ENCODE measurements around the gene LRRTM2. TPM values are rescaled to one million over a fixed set of nuclear protein-coding genes. Genes with fewer than 3 reads are reported as not detected.

The LRRTM2 gene
- total RNA-seq, 1 donor from 2014 or later: not detected

DNA sequence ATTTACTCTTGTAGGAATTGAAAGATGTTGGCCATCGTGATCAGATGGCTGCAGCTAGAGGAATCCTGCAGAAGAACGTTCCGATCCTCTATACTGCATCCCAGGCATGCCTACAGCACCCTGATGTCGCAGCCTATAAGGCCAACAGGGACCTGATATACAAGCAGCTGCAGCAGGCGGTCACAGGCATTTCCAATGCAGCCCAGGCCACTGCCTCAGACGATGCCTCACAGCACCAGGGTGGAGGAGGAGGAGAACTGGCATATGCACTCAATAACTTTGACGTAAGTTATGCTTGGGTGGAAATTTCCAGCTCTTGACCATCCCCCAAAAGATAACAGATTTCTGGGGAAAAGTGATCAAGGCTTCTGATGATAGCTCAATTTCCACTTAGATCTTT is 50.6 kb downstream of the LRRTM2 start:
- Histone ChIP-seq H3K9ac (no peak overlapping the region), H3F3A (ENCODE audit: low read depth) (peaks cover 19% of the 10 kb centered on the region), H3K27me3 (no peaks in the 10 kb centered on the region), H3K4me3 (no peak overlapping the region), H4K20me1 (ENCODE audit: low read depth) (no peaks in the 10 kb centered on the region), H3K4me1 (no peaks in the 10 kb centered on the region), H3K9me3 (ENCODE audit: low read depth) (no peaks in the 10 kb centered on the region), H3K36me3 (peaks cover 12% of the 10 kb centered on the region), H3K27ac (no peak overlapping the region), H2AFZ (replicated peaks) (no peak overlapping the region), H3K4me2 (no peak overlapping the region), H3K79me2 (ENCODE audit: low read depth) (peaks cover 45% of the 10 kb centered on the region)
- peaks cover 3% of the 10 kb centered on the region for H3K4me1 Mint-ChIP-seq
- H3K36me3 Mint-ChIP-seq: peaks cover 41% of the 10 kb centered on the region
- H3K4me3 Mint-ChIP-seq: no peak overlapping the region
- no peaks in the 10 kb centered on the region for H3K27me3 Mint-ChIP-seq (ENCODE audit: insufficient read depth, low read depth)
- no peaks in the 10 kb centered on the region for H3K9me3 Mint-ChIP-seq
- no peak overlapping the region for H3K27ac Mint-ChIP-seq
- no peak for DNase-seq (ENCODE audit: low spot score)
- TF ChIP-seq, protein P1, sequence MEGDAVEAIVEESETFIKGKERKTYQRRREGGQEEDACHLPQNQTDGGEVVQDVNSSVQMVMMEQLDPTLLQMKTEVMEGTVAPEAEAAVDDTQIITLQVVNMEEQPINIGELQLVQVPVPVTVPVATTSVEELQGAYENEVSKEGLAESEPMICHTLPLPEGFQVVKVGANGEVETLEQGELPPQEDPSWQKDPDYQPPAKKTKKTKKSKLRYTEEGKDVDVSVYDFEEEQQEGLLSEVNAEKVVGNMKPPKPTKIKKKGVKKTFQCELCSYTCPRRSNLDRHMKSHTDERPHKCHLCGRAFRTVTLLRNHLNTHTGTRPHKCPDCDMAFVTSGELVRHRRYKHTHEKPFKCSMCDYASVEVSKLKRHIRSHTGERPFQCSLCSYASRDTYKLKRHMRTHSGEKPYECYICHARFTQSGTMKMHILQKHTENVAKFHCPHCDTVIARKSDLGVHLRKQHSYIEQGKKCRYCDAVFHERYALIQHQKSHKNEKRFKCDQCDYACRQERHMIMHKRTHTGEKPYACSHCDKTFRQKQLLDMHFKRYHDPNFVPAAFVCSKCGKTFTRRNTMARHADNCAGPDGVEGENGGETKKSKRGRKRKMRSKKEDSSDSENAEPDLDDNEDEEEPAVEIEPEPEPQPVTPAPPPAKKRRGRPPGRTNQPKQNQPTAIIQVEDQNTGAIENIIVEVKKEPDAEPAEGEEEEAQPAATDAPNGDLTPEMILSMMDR (IDR thresholded peaks at IDR 0.05): no peak
- TF ChIP-seq EZH2phosphoT487 (IDR thresholded peaks at IDR 0.05): no peak
- TF ChIP-seq EZH2 (IDR thresholded peaks at IDR 0.05): no peak

DNA sequence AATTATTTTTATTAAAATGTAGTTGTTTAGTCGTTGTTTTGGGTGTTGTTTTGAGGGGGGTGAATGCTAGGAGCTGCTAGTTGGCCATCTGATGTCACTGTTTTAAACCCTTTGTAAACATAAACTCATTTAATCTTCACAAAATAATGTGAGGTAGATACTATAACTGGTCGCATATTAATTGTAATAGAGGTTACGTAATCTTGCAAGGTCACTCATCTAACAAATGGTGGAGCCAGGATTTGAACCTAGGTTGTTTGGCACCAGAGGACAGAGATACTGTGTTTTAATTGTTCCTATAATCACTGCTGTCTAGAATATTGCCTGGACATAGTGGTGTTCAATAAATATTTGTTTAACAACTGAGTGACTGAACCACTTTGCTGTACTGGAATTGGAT is 54.4 kb downstream of the LRRTM2 start:
- Histone ChIP-seq H3K79me2 (ENCODE audit: low read depth) (peaks cover 77% of the 10 kb centered on the region), H3K36me3 (no peaks in the 10 kb centered on the region), H3K4me3 (no peak overlapping the region), H3K27ac (no peak overlapping the region), H3K4me1 (no peaks in the 10 kb centered on the region), H3K9me3 (ENCODE audit: low read depth) (no peaks in the 10 kb centered on the region), H3K9ac (no peak overlapping the region), H4K20me1 (ENCODE audit: low read depth) (peaks cover 9% of the 10 kb centered on the region), H3K4me2 (no peak overlapping the region), H2AFZ (replicated peaks) (no peak overlapping the region), H3F3A (ENCODE audit: low read depth) (peaks cover 19% of the 10 kb centered on the region), H3K27me3 (no peaks in the 10 kb centered on the region)
- Mint-ChIP-seq H3K36me3 (peaks cover 44% of the 10 kb centered on the region), H3K27ac (peak overlapping the region; percentile 40), H3K4me3 (no peak overlapping the region), H3K4me1 (peaks cover 2% of the 10 kb centered on the region), H3K9me3 (peaks cover 3% of the 10 kb centered on the region), H3K27me3 (ENCODE audit: insufficient read depth, low read depth) (no peaks in the 10 kb centered on the region)
- TF ChIP-seq EZH2phosphoT487 (IDR thresholded peaks at IDR 0.05) (no peak), EZH2 (IDR thresholded peaks at IDR 0.05) (no peak)
- TF ChIP-seq, protein P1 (IDR thresholded peaks at IDR 0.05): no peak
- DNase-seq (ENCODE audit: low spot score): no peak

DNA sequence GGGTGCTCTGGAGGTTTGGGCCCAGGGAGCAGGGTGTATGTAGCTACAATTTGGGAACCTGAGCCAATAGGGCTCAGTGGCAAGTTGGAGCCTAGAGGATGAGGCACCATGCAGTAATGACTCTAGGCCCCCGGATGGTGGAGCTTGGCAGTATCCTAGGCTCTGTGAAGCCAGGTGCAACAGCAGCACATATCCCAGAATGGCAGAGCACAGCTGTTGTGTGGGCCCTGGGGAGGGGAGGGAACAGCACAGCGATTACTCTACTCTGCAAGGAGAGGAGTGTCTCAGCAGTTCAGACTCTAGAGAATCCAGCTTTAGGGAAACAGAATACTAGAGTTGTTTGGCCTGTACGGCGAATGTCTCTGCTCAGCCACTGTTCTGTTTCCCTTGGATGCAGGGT is 56.1 kb downstream of the LRRTM2 start:
- Histone ChIP-seq H3K27ac (no peak overlapping the region), H3K9ac (no peak overlapping the region), H3K4me3 (no peak overlapping the region), H3K27me3 (no peaks in the 10 kb centered on the region), H3K4me2 (no peak overlapping the region), H3K4me1 (no peaks in the 10 kb centered on the region), H3K36me3 (no peaks in the 10 kb centered on the region), H3K79me2 (ENCODE audit: low read depth) (peaks cover 89% of the 10 kb centered on the region), H3K9me3 (ENCODE audit: low read depth) (no peaks in the 10 kb centered on the region), H3F3A (ENCODE audit: low read depth) (peaks cover 8% of the 10 kb centered on the region), H2AFZ (replicated peaks) (no peak overlapping the region), H4K20me1 (ENCODE audit: low read depth) (peaks cover 9% of the 10 kb centered on the region)
- H3K4me1 Mint-ChIP-seq: peaks cover 2% of the 10 kb centered on the region
- DNase-seq (ENCODE audit: low spot score): peak; percentile 6
- no peak overlapping the region for H3K27ac Mint-ChIP-seq
- H3K4me3 Mint-ChIP-seq: no peak overlapping the region
- H3K27me3 Mint-ChIP-seq (ENCODE audit: insufficient read depth, low read depth): no peaks in the 10 kb centered on the region
- TF ChIP-seq EZH2 (IDR thresholded peaks at IDR 0.05) (no peak), EZH2phosphoT487 (IDR thresholded peaks at IDR 0.05) (no peak)
- TF ChIP-seq, protein P1 (IDR thresholded peaks at IDR 0.05): no peak
- H3K9me3 Mint-ChIP-seq: peaks cover 3% of the 10 kb centered on the region
- H3K36me3 Mint-ChIP-seq: peaks cover 53% of the 10 kb centered on the region

Other genes starting within 250 kb of the LRRTM2 start
- 267 and 305 TPM in 2 replicates for gene CTNNA1, start 121.9 kb downstream of the LRRTM2 start, total RNA-seq (ENCODE audit: low replicate concordance)

Measured in neural progenitor cell (in vitro differentiated cells).